Type B pancreatic cell (in vitro differentiated cells): ENCODE measurements around the gene SYNGR3. TPM values are rescaled to one million over a fixed set of nuclear protein-coding genes. Genes with fewer than 3 reads are reported as not detected.

Experiments used
- DNase-seq: peaks from one replicate; pipeline ENCODE4 v3.0.0; 2021; ENCODE audit warnings: mixed read lengths; ENCODE audit not compliant: unreplicated experiment; ENCODE audit errors: extremely low spot score
- H3K27ac Mint-ChIP-seq: 2 replicates; pipeline ENCODE4 v1.8.0; 2021; ENCODE audit warnings: mild to moderate bottlenecking, mixed read lengths
- H3K27me3 Mint-ChIP-seq: 2 replicates; pipeline ENCODE4 v1.8.0; 2021; ENCODE audit warnings: mixed read lengths
- H3K36me3 Mint-ChIP-seq: 2 replicates; pipeline ENCODE4 v1.8.0; 2021; ENCODE audit warnings: mixed read lengths
- H3K4me1 Mint-ChIP-seq: one replicate; pipeline ENCODE4 v1.8.0; 2021; ENCODE audit warnings: mixed read lengths; ENCODE audit not compliant: unreplicated experiment
- H3K4me3 Mint-ChIP-seq: 2 replicates; pipeline ENCODE4 v1.8.0; 2021; ENCODE audit warnings: mild to moderate bottlenecking, mixed read lengths
- H3K9me3 Mint-ChIP-seq: 2 replicates; pipeline ENCODE4 v1.8.0; 2021; ENCODE audit warnings: mixed read lengths
- CTCF ChIP-seq: fragments of 200-600 bp; sonication (generic); conservative IDR thresholded peaks from 2 replicates; pipeline ENCODE4 v1.5.0; 2021; ENCODE audit warnings: antibody characterized with exemption, mild to moderate bottlenecking
- total RNA-seq: library from RNA; stranded (reverse); gene quantifications from 2 replicates; pipeline ENCODE4 v1.2.1, GENCODE V29; 2021; ENCODE audit warnings: low replicate concordance

Gene SYNGR3
- total RNA-seq, 1 donor from 2014 or later, result 2.4 TPM

DNA sequence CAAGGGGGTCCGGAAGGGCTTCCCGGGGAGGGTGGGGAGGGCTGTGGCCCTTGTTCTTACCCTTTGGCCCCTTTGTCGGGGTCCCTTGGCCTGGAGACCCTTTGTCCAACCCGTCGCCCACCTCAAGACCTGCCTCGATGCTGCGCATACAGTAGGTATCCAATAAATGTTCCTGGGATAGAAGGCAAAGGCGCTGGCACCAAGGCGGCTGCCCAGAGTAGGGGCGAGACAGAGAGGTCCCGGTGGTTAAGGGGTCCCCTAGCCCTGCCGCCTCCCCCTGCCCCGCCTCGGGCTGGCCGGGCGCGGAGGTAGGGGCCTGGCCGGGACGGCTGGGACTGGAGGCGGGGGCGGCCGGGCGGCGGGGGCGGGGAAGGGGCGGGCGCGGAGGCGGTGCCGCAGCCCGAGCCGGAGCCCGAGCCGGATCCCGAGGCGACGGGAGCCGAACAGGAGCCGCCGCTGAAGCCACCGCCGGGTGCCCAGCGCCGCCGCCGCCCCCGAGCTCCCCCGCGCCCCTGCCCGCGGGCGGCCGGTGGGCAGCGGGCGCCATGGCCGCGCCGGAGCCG is 36.8 kb downstream of the SYNGR3 start, which contains the start of gene NHERF2:
Gene NHERF2 (plus strand): TSS at position 442 of the 563 bp plus-strand sequence. CDS start 104 bp downstream, at position 546.
- H3K4me1 Mint-ChIP-seq, result peaks cover 19% of the 10 kb centered on the region
- DNase-seq, result no peak
- H3K4me3 Mint-ChIP-seq, result peak within 1 kb of the TSS; percentile 87
- H3K36me3 Mint-ChIP-seq, result no peaks in the 10 kb centered on the region
- H3K27me3 Mint-ChIP-seq, result peaks cover 27% of the 10 kb centered on the region
- no peaks in the 10 kb centered on the region for H3K9me3 Mint-ChIP-seq
- H3K27ac Mint-ChIP-seq, result peak within 1 kb of the TSS; percentile 50
- TF ChIP-seq CTCF, result no peak

GRCh38 chr16:2027024-2028010 is 37.5 kb downstream of the SYNGR3 start:
- TF ChIP-seq CTCF, result no peak
- H3K36me3 Mint-ChIP-seq, result no peaks in the 10 kb centered on the region
- H3K4me1 Mint-ChIP-seq, result peaks cover 19% of the 10 kb centered on the region
- DNase-seq, result no peak
- peak overlapping the region; percentile 50 for H3K27ac Mint-ChIP-seq
- H3K4me3 Mint-ChIP-seq, result peak overlapping the region; percentile 87
- no peaks in the 10 kb centered on the region for H3K9me3 Mint-ChIP-seq
- H3K27me3 Mint-ChIP-seq, result peaks cover 22% of the 10 kb centered on the region

- H3K4me3 Mint-ChIP-seq, result peak overlapping the region; percentile 87
- H3K27ac Mint-ChIP-seq, result no peak overlapping the region
- no peak for DNase-seq
- no peaks in the 10 kb centered on the region for H3K36me3 Mint-ChIP-seq
- H3K27me3 Mint-ChIP-seq, result peaks cover 14% of the 10 kb centered on the region
- no peaks in the 10 kb centered on the region for H3K9me3 Mint-ChIP-seq
- no peak for TF ChIP-seq CTCF
- peaks cover 12% of the 10 kb centered on the region for H3K4me1 Mint-ChIP-seq
These were observed 38.4 kb downstream of the SYNGR3 start for GRCh38 chr16:2028146-2028545.

GRCh38 chr16:2028620-2029220 is 39.0 kb downstream of the SYNGR3 start:
- no peaks in the 10 kb centered on the region for H3K9me3 Mint-ChIP-seq
- H3K27me3 Mint-ChIP-seq, result peaks cover 11% of the 10 kb centered on the region
- H3K27ac Mint-ChIP-seq, result no peak overlapping the region
- DNase-seq, result no peak
- H3K4me3 Mint-ChIP-seq, result no peak overlapping the region
- TF ChIP-seq CTCF, result no peak
- peaks cover 8% of the 10 kb centered on the region for H3K4me1 Mint-ChIP-seq
- H3K36me3 Mint-ChIP-seq, result no peaks in the 10 kb centered on the region

GRCh38 chr16:2029350-2029749 is 39.6 kb downstream of the SYNGR3 start:
- no peaks in the 10 kb centered on the region for H3K36me3 Mint-ChIP-seq
- H3K4me3 Mint-ChIP-seq, result no peak overlapping the region
- peaks cover 5% of the 10 kb centered on the region for H3K4me1 Mint-ChIP-seq
- DNase-seq, result no peak
- no peaks in the 10 kb centered on the region for H3K9me3 Mint-ChIP-seq
- TF ChIP-seq CTCF, result no peak
- peaks cover 11% of the 10 kb centered on the region for H3K27me3 Mint-ChIP-seq
- no peak overlapping the region for H3K27ac Mint-ChIP-seq
